Right lobe of liver (tissue), 6 donors: ENCODE results near the gene ARFGAP3. TPM values are rescaled to one million over a fixed set of nuclear protein-coding genes. Genes with fewer than 3 reads are reported as not detected.

ENCODE experiments used
- ATAC-seq, 4 donors: fragments of 200-7000 bp; cut with Tn5 transposase; one replicate each; pipeline ENCODE4 v1.9.1; 2020; ENCODE audit warnings: mild to moderate bottlenecking in 4 of 4, moderate library complexity in 4 of 4
- DNase-seq, 3 donors: peaks; one replicate each; pipeline ENCODE4 v3.0.0-alpha.2; 2020
- H3K27ac ChIP-seq, 3 donors: fragments of 200-600 bp; one replicate each; pipeline ENCODE4 v1.8.0; 2022
- H3K27me3 ChIP-seq, 2 donors: fragments of 200-600 bp; one replicate each; pipeline ENCODE4 v1.8.0; 2022
- H3K36me3 ChIP-seq, 4 donors: fragments of 200-600 bp; sonication (generic) in 1 of 4; one replicate each; pipeline versions ENCODE4 v1.5.1 to v1.8.0; 2017 to 2022; ENCODE audit warnings: control low read depth in 1 of 4
- H3K4me1 ChIP-seq, 4 donors: fragments of 200-600 bp; sonication (generic) in 1 of 4; one replicate each; pipeline versions ENCODE4 v1.5.1 to v1.8.0; 2017 to 2022; ENCODE audit warnings: control low read depth in 1 of 4
- H3K4me3 ChIP-seq, 3 donors: fragments of 200-600 bp; one replicate each; pipeline ENCODE4 v1.8.0; 2022
- H3K9me3 ChIP-seq, 4 donors: fragments of 200-600 bp; sonication (generic) in 1 of 4; one replicate each; pipeline versions ENCODE4 v1.5.1 to v1.8.0; 2017 to 2022; ENCODE audit warnings: control low read depth in 1 of 4
- CTCF ChIP-seq, 4 donors: fragments of 200-600 bp in 3 of 4; fragments of 450-650 bp in 1 of 4; IDR thresholded peaks; one replicate each; pipeline versions ENCODE4 v1.5.1 to v1.8.0; 2016 to 2022; ENCODE audit warnings: antibody characterized with exemption in 4 of 4, mild to moderate bottlenecking in 2 of 4
- POLR2A ChIP-seq: fragments of 450-650 bp; IDR thresholded peaks from one replicate; pipeline ENCODE4 v1.6.1; 2017; ENCODE audit warnings: antibody characterized with exemption, mild to moderate bottlenecking
- WGBS: methylation state at CpG from one replicate; pipeline ENCODE4 v1.1.6; 2018; ENCODE audit warnings: low coverage, low lambda C conversion rate; ENCODE audit not compliant: insufficient coverage; ENCODE audit errors: missing lambda C conversion rate; 5-methylcytosine and 5-hydroxymethylcytosine counted together
- intact Hi-C, 2 donors: fragments of 100-400 bp; cut with DNase I; formaldehyde crosslinking; loops; one replicate each; pipeline versions ENCODE4 v1.11.2 to v1.14.1; 2022
- total RNA-seq, 6 experiments: library from RNA; depleted of rRNA in 2 of 6; stranded (reverse); fragments of >200 nt in 2 of 6; fragmentation: NEBNext Ultra II Directional in 3 of 6; extraction: Animal tissue kit (Norgen Biotek cat#: 25700) in 3 of 6; gene quantifications; one replicate each; pipeline versions ENCODE4 v1.1.0 to v1.2.4, GENCODE V29; 2016 to 2023
- donor health status: DM: no; HTN: yes; CAD: no.
- donor health status: DM: no; HTN: no; CAD: no.
- donor health status: DM: no; HTN: no; CAD: no.
- donor health status: DM: no; HTN: yes; CAD: no.
- donor health status: DM: no; HTN: yes; CAD: no.

Gene ARFGAP3
- total RNA-seq, 6 experiments from 2014 or later: 19.8 to 48.4 (median 30.4) TPM

DNA sequence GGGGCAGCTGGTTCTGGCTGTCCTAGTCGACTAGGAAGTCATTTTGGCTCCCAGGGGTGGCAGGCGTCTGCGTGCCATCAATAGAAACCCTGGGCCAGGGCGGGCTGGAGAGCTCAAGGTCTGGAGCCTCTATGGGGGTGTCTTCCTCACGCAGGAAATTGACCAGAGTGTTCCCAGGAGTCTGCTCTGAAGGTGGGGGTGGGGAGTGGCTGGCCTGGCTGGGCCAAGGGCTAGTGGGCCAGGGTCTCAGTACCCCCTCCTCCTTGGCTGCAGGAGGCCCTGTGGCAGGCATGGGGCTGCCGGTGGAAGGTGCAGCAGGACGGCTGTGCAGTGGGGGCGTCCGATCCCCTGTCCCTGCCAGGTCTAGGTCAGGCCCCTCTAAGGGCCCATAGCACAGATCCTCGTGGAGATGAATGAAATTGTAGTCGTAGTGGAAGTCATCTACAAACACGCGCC is 64.6 kb downstream of the ARFGAP3 start:
- no peak overlapping the region for H3K4me3 ChIP-seq
- no peaks in the 10 kb centered on the region for H3K9me3 ChIP-seq
- intact Hi-C loops: no loop called here
- ATAC-seq (peak in 1 of 4 donors; percentile 2), DNase-seq (no peak)
- 83% methylated on average over 2 of the region's 13 CpGs for WGBS
- peaks cover 0 to 8% (median 0%) of the 10 kb centered on the region in 4 donors for H3K4me1 ChIP-seq
- TF ChIP-seq POLR2A (no peak), CTCF (IDR thresholded peaks at IDR 0.05) (no peak)
- no peaks in the 10 kb centered on the region for H3K27me3 ChIP-seq
- no peak overlapping the region for H3K27ac ChIP-seq
- peaks cover 0 to 11% (median 2%) of the 10 kb centered on the region in 4 donors for H3K36me3 ChIP-seq

- H3K4me1 ChIP-seq: peaks cover 0 to 8% (median 0%) of the 10 kb centered on the region in 4 donors
- 68% methylated on average over 6 of the region's 20 CpGs for WGBS
- no peaks in the 10 kb centered on the region for H3K9me3 ChIP-seq
- H3K4me3 ChIP-seq: no peak overlapping the region
- no peaks in the 10 kb centered on the region for H3K27me3 ChIP-seq
- intact Hi-C loops: no loop called here
- H3K27ac ChIP-seq: no peak overlapping the region
- ATAC-seq (peak in 1 of 4 donors; percentile 13), DNase-seq (no peak)
- peaks cover 0 to 6% (median under 1%) of the 10 kb centered on the region in 4 donors for H3K36me3 ChIP-seq
- TF ChIP-seq POLR2A (no peak), CTCF (IDR thresholded peaks at IDR 0.05) (no peak)
These were observed 65.2 kb downstream of the ARFGAP3 start for GRCh38 chr22:42791721-42792452.

- H3K4me1 ChIP-seq: peaks cover 0 to 8% (median 0%) of the 10 kb centered on the region in 4 donors
- H3K27me3 ChIP-seq: no peaks in the 10 kb centered on the region
- 80% methylated on average over 1 of the region's 11 CpGs for WGBS
- intact Hi-C loops: no loop called here
- H3K9me3 ChIP-seq: no peaks in the 10 kb centered on the region
- no peaks in the 10 kb centered on the region for H3K36me3 ChIP-seq
- TF ChIP-seq CTCF (IDR thresholded peaks at IDR 0.05) (no peak), POLR2A (no peak)
- DNase-seq: no peak
- no peak overlapping the region for H3K27ac ChIP-seq
- no peak overlapping the region for H3K4me3 ChIP-seq
- ATAC-seq: no peak
These were observed 68.6 kb downstream of the ARFGAP3 start for GRCh38 chr22:42788466-42788865.

- WGBS: 77% methylated on average over 3 of the region's 12 CpGs
- Histone ChIP-seq H3K36me3 (no peaks in the 10 kb centered on the region), H3K4me1 (peaks cover 0 to 5% (median 0%) of the 10 kb centered on the region in 4 donors), H3K4me3 (no peak overlapping the region), H3K27ac (no peak overlapping the region), H3K9me3 (no peaks in the 10 kb centered on the region), H3K27me3 (no peaks in the 10 kb centered on the region)
- TF ChIP-seq CTCF (IDR thresholded peaks at IDR 0.05) (no peak), POLR2A (no peak)
- intact Hi-C loops: no loop called here
- DNase-seq: no peak
- no peak for ATAC-seq
These were observed 69.1 kb downstream of the ARFGAP3 start for GRCh38 chr22:42788021-42788420.
